Coronary artery (tissue), 2 donors: ENCODE results near the gene SP1.
"Not testable (repeated sequence)": the region's sequence is repeated elsewhere in the genome, so short reads cannot be mapped to it uniquely, and the experiment has no call there.

ENCODE experiments used
- DNase-seq: peaks from one replicate; pipeline ENCODE4 v3.0.0-alpha.2; 2017; ENCODE audit warnings: low spot score
- H3K27ac ChIP-seq, 2 donors: fragments of 200-600 bp; sonication (generic); one replicate each; pipeline ENCODE4 v1.5.1; 2016 to 2019
- H3K4me3 ChIP-seq: fragments of 200-600 bp; sonication (generic); 2 replicates; pipeline ENCODE4 v1.5.1; 2016; ENCODE audit warnings: mild to moderate bottlenecking, moderate library complexity
- CTCF ChIP-seq: fragments of 200-600 bp; sonication (generic); IDR thresholded peaks from one replicate; pipeline ENCODE4 v1.5.1; 2019; ENCODE audit warnings: antibody characterized with exemption

SP1 gene

DNA sequence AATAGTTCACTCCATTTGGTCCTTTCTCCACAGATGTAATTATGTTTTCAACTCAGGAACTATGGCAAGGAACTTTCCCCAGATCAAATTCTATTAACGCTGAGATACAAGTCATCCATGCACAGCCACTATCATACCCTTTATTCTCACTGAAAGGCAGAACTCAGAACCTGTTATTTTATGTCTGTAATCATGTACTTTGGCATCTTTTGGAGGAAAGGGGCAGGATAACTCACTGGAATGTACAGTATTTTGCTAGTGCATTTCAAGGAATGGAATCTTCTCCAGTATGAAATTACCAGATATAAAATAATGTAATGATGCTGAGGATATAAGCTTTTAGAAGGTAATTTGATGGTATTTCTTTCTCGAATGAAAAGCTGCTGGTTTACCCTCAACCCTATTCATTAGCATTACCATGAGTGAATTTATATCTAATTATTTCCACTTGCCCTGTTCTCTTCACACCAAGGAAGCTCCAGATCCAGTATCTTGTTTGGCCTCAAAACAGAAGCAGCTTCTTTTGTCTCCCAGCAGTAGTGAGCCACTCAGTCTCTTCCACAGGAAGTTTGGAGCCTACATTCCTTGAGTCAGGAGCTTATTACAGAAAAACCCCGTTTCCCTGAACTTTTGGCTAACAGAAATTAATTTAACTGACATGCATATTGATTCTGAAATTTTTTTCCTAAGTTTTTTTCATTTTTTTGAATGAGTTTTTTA is 33.7 kb downstream of the SP1 start:
- DNase-seq, result no peak
- Histone ChIP-seq H3K4me3 (no peak overlapping the region), H3K27ac (no peak overlapping the region)
- no peak for TF ChIP-seq CTCF

GRCh38 chr12:53414756-53415417 is 34.9 kb downstream of the SP1 start:
- peak overlapping the region in 1 of 2 donors; percentile 3 for H3K27ac ChIP-seq
- no peak for TF ChIP-seq CTCF
- no peak for DNase-seq

GRCh38 chr12:53415752-53416389 is 35.9 kb downstream of the SP1 start:
- H3K27ac ChIP-seq, H3K4me3 ChIP-seq, DNase-seq: not testable (repeated sequence)

More at GRCh38 chr12:53414756-53415417, 34.9 kb downstream of the SP1 start:
- no peak overlapping the region for H3K4me3 ChIP-seq

- not testable (repeated sequence) for H3K4me3 ChIP-seq, H3K27ac ChIP-seq, DNase-seq
These were observed 37.4 kb downstream of the SP1 start for GRCh38 chr12:53417291-53417816.

DNA sequence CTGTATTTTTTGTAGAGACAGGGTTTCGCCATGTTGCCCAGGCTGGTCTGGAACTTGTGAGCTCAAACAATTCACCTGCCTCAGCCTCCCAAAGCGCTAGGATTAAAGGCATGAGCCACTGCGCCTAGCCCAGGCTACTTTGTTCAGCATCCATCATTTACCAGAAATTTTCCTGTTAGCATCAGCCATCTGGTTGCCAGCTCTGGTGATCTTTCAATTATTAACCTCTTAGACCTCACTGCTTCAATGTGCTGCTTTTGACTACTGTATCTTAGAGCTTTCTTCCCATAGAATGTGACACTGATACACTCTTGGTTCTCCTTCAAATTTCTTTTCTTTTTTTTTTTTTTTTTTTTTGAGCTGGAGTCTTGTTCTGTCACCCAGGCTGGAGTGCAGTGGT is 38.2 kb downstream of the SP1 start:
- H3K4me3 ChIP-seq, result no peak overlapping the region
- H3K27ac ChIP-seq, result no peak overlapping the region
- no peak for TF ChIP-seq CTCF
- DNase-seq, result no peak

DNA sequence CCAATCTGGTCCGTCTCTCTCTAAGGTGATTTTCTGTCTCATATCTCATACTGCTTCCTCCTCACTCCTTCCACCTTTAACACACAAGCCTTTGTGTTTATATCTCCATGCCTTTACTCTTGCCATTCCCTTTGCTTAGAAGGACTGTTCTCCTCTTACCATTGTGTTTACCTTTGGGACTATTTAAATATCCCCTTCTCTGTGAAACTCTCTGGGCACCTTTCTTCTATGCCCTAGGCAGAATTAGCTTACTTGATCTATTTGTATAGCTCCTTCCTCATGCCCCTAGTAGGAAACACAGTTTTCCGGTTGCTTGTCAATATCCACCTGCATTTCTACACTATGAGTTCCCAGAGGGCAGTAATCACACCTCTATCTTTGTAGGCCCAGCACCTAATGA is 39.8 kb downstream of the SP1 start:
- no peak for TF ChIP-seq CTCF
- H3K4me3 ChIP-seq, result no peak overlapping the region
- no peak for DNase-seq

GRCh38 chr12:53422247-53422646 is 42.3 kb downstream of the SP1 start:
- not testable (repeated sequence) for H3K27ac ChIP-seq, H3K4me3 ChIP-seq, DNase-seq

More for the DNA sequence above, 39.8 kb downstream of the SP1 start:
- no peak overlapping the region for H3K27ac ChIP-seq

GRCh38 chr12:53423597-53423996 is 43.6 kb downstream of the SP1 start, which contains the start of gene AMHR2:
Gene AMHR2, plus strand, starts transcription at chr12:53423855. Its CDS starts 80 bp downstream, at chr12:53423935.
- H3K27ac ChIP-seq, result no peak within 1 kb of the TSS
- no peak for TF ChIP-seq CTCF
- H3K4me3 ChIP-seq, result no peak within 1 kb of the TSS
- DNase-seq, result no peak
